Tibial nerve (tissue), 4 donors: ENCODE data around the gene APOBEC3B.

Experiments used
- CTCF ChIP-seq, 5 experiments: fragments of 200-600 bp in 3 of 5; fragments of 450-650 bp in 2 of 5; sonication (generic) in 3 of 5; IDR thresholded peaks; one replicate each; pipeline ENCODE4 v1.5.1; 2016 to 2019; ENCODE audit warnings: antibody characterized with exemption in 5 of 5, mild to moderate bottlenecking in 3 of 5, moderate library complexity in 2 of 5
- EP300 ChIP-seq, 2 donors: sonication (generic); formaldehyde crosslinking; IDR thresholded peaks; one replicate each; pipeline ENCODE4 v1.6.1; 2017; ENCODE audit warnings: antibody characterized with exemption in 2 of 2, mild to moderate bottlenecking in 1 of 2

- TF ChIP-seq CTCF (IDR thresholded peaks at IDR 0.05) = no peak
- TF ChIP-seq EP300 (IDR thresholded peaks at IDR 0.05) = no peak
These were observed 15.2 kb upstream of the APOBEC3B start for GRCh38 chr22:38966942-38967341.
